T follicular helper cell (primary cell): Measurements from ENCODE around the gene KIAA0408.
A peak's percentile ranks its signal among the peaks of the same experiment; 100 is the strongest.

Experiments used
- DNase-seq: peaks from one replicate; pipeline ENCODE4 v3.0.0-alpha.2; 2020; ENCODE audit warnings: low read depth
- total RNA-seq, 2 experiments: gene quantifications; one replicate each; lab custom pipeline; 2026; lab: John Stamatoyannopoulos, UW

KIAA0408 gene
- total RNA-seq: 0.04 to 0.42 reads per million in 2 experiments

DNA sequence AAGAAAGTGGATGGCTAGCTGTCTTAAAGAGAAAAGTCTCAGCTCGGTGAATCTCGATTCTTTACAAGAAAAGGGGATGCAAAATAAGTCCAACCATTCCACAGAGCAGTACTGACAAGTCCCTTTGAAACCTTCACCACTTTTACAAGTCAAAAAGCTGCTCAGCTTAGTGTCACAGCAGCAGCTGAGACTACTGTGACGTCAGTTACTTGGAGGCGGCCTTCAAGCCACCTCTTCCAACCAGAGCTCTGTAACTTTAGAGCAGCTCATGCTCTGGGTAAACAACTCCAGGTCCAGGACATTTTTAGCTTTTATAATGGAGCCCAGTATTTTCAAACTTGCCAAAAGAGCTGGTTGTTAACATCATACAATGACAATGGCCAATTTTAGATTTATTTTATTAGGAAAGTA is at the start of gene KIAA0408:
TSS of gene KIAA0408 (minus strand) at position 159 of the 411 bp plus-strand sequence. CDS start 5,408 bp downstream, outside the sequence.
- no peak for DNase-seq

DNA sequence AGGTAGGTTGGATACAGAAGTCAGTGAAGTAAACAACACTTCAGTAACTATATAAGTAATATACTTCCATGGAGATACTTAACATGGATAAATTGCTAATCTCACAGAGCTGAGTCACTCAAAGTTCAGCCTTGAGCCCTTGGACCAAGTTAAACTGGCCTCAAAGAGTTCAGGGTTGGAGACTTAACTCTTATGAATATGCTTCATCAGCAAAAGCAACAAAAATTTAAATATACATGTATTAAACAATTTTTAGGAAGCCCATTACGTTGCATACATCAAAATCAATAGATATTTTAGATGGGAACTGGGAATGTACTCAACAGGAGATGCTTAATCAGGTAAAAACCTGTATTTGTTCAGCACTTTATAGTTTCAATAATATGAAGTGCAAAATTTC is 47.7 kb upstream of the KIAA0408 start:
- no peak for DNase-seq

DNA sequence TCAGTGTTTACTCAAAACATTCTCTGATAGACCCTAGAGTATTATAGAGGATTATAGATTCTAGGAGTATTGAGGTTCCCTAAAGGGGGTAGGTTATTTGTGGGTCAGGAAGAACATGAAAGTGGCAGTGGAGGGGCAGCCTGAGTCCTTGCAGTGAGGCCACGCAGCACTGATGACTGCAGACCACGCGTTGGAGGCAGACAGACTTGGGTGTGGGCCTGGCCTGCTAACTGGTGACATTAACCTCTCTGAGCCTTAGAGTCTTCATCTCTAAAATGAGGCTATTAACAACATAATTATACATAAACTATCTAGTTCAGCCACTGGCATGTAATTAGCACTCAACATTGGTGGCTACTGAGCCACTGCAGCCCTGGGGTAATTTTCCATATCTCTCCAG is 43.8 kb upstream of the KIAA0408 start:
- DNase-seq: no peak

DNA sequence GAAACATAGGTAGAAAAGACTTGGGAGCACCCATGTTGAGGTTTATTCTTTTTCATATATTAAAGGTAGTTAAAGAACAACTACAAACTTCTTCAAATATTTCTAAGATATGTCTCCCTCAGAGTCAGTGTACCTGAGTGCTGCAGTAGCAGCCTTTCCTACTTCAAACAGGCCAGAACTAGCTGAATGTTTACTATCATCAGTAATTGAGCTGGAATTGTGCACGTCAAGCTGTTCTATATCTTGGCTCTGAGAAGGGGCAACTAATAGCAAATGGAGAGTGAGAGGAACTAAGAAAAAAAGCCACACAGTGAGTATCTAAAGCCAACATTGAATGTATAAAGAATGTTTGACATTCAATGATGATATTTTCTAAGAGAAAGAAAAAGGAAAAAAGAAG is 38.2 kb upstream of the KIAA0408 start:
- DNase-seq: no peak

DNA sequence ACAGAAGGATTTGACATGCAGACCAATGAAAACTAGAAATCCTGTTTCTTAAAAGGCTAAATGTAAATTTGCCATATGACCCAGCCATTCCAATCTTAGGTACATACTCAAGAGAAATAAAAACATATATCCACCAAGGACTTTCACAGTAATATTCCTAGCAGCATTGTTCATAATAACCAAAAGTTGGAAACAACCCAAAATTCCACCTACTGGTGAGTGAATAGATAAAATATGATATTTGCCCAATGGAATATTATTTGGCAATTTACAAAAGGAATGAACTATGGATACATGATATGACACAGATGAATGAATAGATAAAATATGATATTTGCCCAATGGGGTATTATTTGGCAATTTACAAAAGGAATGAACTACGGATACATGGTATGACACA is 37.3 kb upstream of the KIAA0408 start:
- DNase-seq: no peak

DNA sequence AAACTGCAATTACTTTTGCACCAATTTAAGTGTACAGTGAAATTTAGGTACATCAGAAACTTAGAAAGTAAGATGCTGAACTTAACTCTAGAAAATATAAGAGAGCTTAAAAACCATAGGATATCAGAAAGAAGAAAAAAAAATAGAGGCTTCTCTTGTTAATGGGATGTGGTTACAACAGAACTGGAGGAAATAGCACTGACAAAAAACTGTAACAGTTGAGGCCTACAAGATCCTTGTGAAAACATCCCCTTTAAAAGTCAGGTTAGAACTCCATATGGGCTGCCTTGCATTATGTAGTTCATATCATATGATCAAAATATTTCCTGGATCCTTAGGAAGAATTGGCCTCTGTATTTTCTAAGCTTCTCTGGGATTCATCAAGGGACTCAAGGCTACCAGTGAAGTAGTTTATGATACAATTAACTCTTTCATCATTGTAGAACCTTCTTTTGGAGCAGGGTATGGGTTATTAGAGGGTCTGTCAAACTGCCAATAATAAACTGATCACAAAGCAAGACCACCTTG is 35.1 kb upstream of the KIAA0408 start:
- DNase-seq: no peak

DNA sequence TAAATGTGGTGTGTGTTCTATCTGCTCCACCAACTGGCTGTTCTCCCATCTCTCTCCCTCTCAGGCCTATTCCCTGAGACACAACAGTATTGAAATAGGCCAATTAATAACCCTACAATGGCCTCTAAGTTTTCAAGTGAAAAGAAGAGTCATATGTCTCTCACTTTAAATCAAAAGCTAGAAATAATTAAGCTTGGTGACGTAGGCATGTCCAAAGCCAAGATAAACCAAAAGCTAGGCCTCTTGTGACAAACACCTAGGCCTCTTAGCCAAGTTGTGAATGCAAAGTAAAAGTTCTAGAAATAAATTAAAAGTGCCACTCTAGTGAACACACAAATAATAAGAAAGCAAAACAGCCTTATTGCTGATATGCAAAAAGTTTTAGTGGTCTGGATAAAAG is 30.1 kb upstream of the KIAA0408 start:
- no peak for DNase-seq

DNA sequence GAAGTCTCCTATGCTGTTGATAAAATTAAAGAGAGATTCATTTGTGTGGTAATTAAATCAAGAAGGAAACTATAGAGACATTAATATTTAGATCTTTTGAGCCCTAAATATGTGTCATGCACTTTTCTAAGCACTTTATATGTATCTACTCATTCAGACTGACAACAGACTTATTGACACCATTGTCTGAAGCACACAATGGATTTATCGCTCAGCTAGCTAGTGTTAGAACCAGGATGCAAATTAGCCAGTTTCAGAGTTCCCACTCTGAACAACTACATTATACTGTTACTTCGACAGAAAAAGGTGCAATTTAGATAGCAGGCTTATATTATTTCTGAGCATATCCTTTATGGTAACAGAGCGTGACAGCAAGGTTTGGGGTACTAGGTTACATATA is 27.7 kb upstream of the KIAA0408 start:
- no peak for DNase-seq

DNA sequence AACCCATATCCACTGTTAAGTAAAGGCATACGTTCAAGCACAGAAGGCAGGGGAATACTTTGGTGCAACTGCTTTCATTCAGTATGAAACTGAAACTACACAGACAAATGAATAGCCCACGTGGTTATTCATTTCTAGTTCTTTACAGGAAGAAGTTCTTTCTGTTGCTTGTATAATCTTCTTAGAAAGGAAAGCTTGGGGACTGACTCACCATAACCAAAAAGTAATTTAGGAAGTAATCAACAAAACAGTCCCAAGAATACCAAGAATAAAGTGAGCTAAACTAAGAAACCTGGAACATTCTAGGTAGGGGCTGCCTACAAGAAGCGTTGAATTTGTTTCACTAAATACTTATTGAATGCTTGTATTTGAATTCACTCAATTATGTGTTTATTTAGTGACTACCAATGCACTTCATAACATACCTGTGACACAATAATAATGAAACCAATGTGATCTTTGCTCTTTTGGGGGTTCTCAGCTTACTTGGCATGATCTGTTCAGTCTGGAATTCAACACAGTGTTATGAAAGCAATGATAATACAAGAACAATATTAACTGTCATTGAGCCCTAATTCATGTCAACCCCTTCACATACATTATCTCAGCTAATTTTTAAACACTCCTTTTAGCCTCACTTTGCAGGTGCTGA is 25.1 kb upstream of the KIAA0408 start:
- DNase-seq: no peak

DNA sequence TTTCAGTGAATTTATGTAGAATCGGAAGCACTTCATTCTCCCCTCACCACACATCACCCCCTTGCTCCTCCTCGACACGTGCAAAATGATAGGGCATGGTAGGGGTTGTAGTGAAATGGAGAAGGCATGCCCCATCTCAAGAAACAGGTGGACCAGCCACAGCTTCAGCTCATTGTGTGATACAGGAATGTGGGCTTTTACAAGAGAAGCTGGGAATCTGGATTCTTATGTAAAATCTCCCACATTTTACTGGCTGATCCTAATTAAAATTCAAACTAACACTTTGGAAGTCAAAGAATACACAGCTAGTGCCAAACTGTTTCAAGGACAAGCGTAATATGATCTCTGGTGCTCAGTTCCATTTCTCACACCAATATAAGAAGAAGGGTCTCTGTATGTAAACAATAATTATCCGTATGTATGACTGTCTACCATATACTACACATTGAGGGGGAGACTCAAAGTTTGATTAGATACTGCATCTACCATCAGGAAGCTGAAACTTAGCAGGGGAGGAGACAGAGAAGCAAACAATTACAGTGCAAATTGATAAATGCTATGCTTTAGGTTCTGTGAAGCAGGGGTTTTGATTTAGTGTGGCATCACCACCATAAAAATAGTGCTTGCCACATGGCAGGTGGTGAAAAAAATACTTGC is 24.3 kb upstream of the KIAA0408 start:
- no peak for DNase-seq

DNA sequence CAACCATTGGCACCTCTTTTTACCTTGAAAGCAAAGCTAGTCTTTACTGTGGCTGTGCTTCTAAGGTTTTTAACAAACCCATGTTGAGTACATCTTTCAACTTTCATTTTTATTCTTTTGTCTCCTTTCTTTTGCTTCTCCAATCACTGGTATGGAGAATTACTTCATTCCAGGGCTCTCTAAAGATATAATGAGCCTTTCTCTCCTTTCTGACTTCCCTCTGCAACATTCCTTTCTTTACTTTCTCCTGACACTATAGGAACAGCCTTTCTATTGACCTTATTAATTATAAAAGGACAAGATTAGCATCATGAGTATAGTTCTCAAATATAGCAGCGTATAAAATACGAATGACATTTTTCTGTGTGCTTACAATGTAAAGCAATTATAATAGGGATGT is 23.1 kb upstream of the KIAA0408 start:
- no peak for DNase-seq

DNA sequence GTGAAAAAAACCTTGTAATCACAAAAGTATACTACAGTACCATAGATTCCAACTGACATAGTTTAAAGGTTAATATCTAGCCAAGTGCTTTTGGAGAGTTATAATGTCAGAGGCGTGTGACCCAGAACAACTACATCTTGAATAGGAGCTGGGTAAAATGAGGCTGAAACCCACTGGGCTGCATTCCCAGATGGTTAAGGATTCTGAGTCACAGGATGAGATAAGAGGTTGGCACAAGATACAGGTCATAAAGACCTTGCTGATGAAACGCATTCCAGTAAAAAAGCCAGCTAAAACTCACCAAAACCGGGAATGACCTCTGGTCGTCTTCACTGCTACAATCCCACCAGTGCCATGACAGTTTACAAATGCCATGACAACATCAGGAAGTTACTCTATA is 22.4 kb upstream of the KIAA0408 start:
- no peak for DNase-seq

DNA sequence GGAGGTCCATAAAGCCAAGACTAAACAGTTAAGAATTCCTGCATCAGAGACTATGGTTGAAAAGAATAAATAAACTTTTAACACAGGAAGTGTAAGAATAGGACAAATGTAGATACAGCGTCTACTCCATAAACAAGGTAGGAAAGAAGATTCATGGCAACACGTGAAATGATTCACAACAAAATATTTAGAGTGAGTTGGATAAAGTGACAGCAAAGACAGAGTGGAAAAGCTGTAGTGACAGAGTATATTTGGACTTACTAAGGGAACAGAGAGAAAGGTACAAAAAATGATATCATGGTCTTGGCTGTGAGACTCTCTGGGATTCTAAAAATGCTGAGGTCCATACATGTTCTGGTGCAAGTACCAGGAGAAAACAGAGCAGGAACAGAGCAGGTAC is 21.9 kb upstream of the KIAA0408 start:
- no peak for DNase-seq

DNA sequence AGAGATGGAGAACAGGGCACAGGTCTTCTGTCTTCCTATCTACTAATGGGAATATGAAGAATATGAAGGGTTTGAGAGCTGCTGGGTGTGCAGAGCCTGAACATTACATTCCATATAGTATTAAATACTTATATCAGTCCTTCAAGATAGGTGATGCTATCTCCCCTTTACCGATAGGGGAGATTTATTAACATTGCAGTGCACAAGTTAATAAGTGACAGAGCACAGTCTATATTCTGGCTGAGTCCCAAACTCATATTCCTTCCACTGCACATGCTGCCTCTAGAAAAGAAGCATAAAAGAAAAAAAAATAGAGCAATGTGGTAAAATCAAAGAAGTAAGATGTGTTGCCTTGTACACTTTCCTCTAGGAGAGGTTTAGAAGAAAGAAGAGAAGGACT is 18.5 kb upstream of the KIAA0408 start:
- no peak for DNase-seq

DNA sequence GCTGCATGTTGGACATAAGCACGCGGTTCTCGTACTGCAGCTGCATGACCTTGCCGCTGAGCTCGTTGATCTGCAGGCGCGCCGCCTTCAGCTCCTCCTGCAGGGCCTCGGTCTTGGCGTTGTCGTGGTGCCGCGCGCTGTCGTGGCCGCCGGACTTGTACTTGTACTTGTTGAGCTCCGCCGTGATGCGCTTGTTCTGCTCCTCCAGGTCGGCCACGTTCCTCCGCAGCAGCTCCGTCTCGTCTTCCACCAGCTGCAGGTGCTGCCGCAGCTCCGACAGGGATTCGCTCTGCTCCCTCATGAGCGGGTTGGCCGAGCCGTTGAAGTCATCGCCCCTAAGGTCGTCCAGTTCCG is 16.6 kb upstream of the KIAA0408 start:
- DNase-seq: no peak

DNA sequence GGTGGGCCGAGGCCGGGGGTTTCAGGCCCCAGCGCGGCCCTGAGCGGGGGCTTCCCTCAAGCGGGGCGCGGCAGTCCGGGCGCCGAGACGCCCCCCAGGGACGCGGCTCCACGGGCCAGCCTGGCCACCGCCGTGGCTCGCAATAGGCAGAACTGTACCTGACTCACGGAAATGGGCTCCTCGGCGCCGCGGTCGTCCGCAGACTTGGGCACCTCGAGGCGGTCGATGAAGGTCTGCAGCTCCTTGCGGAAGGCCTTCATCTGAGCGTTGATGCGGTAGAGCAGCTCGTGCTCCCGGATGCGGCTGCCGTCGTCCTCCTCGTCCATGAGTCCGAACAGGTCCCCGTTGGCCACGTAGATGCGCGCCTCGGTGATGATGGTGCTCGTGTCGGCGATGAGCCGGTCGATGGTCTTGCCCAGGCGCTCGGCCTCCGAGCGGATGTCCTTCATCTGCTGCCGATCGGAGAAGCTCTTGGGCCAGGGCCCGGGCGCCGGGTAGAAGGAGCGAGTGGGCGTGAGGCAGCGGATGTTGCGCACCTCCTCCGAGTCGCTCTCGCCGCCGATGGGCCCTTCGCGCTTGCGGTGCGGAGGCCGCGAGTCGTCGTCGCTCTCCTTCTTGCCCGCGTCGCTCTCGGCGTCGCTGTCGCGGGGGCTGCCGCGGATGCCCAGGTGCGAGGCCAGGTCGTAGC is 16.1 kb upstream of the KIAA0408 start:
- no peak for DNase-seq

DNA sequence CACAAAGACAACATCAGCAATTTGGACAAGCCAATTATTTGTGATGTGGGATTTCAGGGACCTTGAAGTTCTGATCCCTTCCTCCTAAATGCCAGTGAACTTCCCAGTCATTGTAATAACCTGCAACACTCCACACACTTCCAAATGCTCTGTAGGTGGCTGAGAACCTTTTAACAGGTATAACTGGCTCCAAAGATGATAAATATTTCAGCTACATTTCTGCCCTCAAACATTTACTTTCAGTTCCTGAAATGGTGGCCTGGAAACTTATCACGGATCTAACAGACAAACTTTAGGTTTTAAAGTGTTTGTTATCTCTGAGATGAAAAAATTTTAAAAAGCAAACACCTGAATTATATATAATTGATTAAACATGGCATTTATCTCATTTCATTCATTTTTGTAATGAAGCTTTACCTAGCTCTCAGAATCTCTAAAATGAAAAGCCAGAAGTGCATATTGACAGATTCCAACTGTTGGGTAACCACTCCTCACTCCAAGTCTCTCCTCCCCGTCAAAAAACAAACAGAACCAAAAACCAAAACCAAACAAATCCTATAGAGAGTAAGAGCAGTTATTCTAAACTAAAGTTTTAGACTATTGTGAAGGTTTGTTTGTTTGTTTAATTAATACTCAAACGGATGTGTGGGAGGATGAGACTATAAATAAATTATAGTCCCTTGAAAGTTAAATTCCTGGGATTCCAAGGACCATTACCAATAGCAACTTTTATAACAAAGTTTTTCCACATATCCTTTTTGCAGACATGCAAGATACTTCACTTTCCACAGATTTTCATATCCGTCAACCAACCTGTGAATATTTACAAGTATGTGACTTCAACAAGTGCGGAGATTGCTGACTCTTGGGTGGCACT is 12.4 kb upstream of the KIAA0408 start:
- no peak for DNase-seq

DNA sequence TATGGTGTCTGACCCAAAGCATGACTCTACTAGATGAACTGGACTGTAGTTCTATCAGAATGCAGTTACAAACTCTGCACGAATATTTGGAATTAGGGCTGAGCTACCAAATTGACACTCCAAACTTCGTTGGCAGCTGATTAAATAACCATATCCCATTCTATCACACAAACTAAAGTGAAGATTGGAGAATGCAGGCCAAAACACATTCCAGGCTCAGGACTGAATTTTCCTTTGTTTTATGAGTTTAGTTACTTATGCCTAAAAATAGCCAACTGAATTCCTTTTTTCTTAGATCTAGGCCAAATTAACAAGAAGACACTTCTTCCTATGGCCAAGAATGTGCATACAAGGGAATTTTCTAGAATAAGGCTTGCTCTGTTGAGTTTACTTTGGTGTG is 9.7 kb upstream of the KIAA0408 start:
- DNase-seq: no peak

DNA sequence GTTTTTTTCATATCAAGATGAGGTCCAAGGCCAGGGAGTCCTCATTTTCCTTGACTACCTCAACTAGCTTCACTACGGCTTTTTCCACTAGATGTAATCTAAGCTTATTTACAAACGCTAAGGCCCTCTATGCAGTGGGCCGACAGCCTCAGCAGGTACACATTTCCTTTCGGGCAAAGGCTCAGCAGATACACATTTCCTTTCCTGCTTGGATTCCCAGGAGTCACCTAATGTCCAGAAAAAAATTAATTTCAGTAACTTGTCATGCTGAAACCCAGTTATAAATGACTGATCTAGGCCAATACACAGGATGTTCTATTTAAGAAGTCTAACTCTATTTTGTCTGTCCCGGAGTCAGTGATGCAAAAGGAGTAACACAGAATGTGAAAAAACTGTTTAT is 7.2 kb upstream of the KIAA0408 start:
- no peak for DNase-seq

DNA sequence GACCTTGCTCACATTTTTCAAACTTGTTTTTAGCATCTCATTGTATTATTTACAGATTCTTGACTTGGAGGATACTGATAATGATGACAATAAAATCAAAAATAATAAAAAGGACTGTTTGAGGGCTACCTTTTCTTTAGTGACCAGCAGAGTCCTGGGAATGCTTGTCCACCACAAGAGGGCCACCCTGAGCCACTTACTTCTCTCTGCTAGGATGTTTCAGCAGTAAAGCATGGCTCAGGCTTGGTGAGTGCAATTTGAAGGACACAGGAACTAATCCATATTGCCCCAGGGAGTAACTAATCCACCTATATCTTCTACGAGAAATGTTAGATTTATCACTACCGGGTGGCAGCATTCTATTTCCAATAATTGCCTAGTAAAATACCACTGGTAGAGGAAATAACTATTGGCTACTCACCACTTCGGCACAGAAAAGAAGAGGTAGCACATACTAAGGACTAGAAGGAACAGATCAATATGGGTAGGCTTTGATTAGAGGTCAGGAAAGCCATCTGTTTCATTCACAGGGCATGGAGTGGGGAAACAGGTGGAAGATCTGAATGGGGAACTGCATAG is 5.8 kb upstream of the KIAA0408 start:
- peak; percentile 31 for DNase-seq

DNA sequence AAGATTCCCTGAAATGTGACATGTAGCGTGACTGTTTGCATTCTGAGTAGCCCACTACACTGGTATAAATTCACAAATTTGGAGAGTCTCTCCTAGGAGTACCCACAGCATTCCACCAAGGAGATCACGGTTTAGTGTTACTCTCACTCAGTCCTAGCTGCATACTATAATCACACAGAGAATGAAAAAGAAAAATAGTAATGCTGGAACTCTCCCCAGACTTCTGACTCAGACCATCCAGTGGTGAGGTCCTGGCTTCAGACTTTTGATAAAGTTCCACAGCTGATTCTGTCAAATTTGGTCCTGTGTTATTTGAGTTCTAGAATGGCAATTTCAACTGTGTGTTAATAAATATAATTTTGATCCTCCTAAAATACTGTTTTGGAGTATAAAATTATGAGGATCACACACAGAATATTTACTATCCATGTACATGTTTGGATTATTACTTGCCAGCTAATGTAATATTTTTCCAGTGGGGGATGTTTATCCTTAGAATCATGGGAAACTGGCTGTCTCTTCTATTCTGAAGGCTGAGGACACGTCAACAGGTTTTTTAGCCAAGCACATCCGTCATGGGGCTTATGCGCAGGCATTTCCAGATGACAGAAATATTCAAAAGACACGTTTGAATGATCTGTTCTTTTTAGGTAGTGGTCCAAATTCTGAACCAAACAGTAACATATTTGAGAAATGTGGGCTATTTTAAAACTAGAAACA is 5.1 kb upstream of the KIAA0408 start:
- no peak for DNase-seq
